ENCODE measurements around the gene BLACAT1.
"Not testable (repeated sequence)": the region's sequence is repeated elsewhere in the genome, so short reads cannot be mapped to it uniquely, and the experiment has no call there.

BLACAT1 gene

DNA sequence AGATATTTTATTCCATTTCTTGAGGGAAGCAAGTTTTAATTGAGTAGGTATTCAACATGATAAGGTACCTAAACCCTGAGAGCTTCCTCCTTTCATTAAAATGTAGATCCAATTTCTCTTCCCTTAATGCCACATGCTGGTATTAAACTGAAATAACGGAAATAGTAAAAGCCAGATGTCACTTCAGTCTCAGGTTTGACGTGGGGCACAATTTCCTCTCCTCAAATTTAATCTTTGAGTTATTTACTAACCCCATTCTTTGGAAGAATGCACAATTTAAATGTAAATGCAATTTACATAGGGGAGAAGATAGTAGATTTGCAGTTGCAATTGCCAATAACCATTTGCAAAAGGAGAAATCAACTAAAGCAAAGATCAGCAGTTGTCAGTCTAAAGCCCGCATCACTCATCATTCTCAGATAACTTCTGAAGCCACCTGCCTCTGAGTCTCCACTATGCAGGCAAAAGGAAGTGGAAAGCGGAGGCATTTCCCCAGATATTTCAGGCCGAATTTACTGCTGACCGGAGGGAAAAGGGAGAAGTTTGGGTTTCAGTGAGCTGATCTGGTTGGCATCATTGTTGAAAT, 31.9 kb downstream of the BLACAT1 start:
- DNase-seq (ENCODE audit: insufficient read length, low spot score) = no peak
- no peak for FAIRE-seq

GRCh38 chr1:205422993-205423642, 32.7 kb downstream of the BLACAT1 start:
- DNase-seq (ENCODE audit: insufficient read length, low spot score) = no peak
- TF ChIP-seq POU2F2 (IDR thresholded peaks at IDR 0.05; ENCODE audit: low read depth, low read length) = no peak
- no peak for TF ChIP-seq PAX5 (IDR thresholded peaks at IDR 0.05; ENCODE audit: insufficient read depth, low read length, severe bottlenecking)
- no peak for TF ChIP-seq POLR2AphosphoS5 (IDR thresholded peaks at IDR 0.05; ENCODE audit: low read depth, low read length)
- TF ChIP-seq TAF1 (IDR thresholded peaks at IDR 0.05; ENCODE audit: low read depth, low read length) = no peak
- TF ChIP-seq SPI1 (IDR thresholded peaks at IDR 0.05; ENCODE audit: low read depth, low read length) = no peak
- no peak for TF ChIP-seq POLR2A (IDR thresholded peaks at IDR 0.05; ENCODE audit: low read depth, low read length)
- no peak for FAIRE-seq

More for the DNA sequence above, 31.9 kb downstream of the BLACAT1 start:
- TF ChIP-seq SPI1 (IDR thresholded peaks at IDR 0.05; ENCODE audit: low read depth, low read length) (no peak), POLR2A (IDR thresholded peaks at IDR 0.05; ENCODE audit: low read depth, low read length) (no peak), POU2F2 (IDR thresholded peaks at IDR 0.05; ENCODE audit: low read depth, low read length) (no peak), POLR2AphosphoS5 (IDR thresholded peaks at IDR 0.05; ENCODE audit: low read depth, low read length) (no peak), TAF1 (IDR thresholded peaks at IDR 0.05; ENCODE audit: low read depth, low read length) (no peak), PAX5 (IDR thresholded peaks at IDR 0.05; ENCODE audit: insufficient read depth, low read length, severe bottlenecking) (no peak)

DNA sequence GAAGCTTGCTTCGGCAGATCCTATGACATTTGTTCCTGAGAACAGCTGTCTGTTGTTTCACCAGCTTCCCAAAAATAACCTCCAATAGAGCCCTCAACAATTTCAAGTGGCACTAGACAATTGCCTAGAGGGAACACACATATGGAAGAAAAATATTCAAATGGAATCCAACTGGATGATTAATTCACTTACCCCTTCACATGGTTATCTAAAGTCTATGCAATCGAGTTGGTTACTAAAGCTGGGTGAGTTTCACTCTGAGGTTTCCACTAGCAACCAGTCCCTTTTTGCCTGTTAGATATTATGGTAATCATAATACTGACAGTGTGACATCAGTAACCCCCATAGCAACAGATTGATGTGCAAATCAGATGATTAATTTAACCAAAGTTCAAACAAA, 34.0 kb downstream of the BLACAT1 start, which contains the start of gene LEMD1:
TSS of gene LEMD1 (minus strand) at position 259 of the 400 bp plus-strand sequence. CDS start 1,520 bp downstream, outside the sequence.
- TF ChIP-seq PAX5 (IDR thresholded peaks at IDR 0.05; ENCODE audit: insufficient read depth, low read length, severe bottlenecking) (no peak), POLR2AphosphoS5 (IDR thresholded peaks at IDR 0.05; ENCODE audit: low read depth, low read length) (no peak), POLR2A (IDR thresholded peaks at IDR 0.05; ENCODE audit: low read depth, low read length) (no peak), SPI1 (IDR thresholded peaks at IDR 0.05; ENCODE audit: low read depth, low read length) (no peak), TAF1 (IDR thresholded peaks at IDR 0.05; ENCODE audit: low read depth, low read length) (no peak), POU2F2 (IDR thresholded peaks at IDR 0.05; ENCODE audit: low read depth, low read length) (no peak)
- FAIRE-seq = no peak
- DNase-seq (ENCODE audit: insufficient read length, low spot score) = no peak

DNA sequence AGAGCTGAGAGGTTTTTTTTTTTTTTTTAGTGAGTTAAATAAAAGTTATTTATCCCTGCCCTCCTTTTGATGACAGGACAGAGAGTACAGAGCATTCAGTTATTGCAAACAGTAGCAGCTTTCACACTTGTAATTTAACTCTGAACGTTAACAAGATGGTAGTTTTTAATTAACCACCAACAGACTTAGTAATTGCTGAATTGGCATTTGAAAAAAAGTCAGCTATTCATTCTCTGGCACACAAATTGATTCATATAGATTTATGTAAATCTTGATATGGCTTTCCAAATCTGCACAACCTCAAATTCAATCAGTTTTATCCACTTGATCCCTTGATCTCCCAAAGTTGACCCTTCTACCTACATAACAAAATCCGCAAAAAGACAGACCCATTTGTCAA, 34.9 kb downstream of the BLACAT1 start:
- no peak for TF ChIP-seq POU2F2 (IDR thresholded peaks at IDR 0.05; ENCODE audit: low read depth, low read length)
- TF ChIP-seq POLR2AphosphoS5 (IDR thresholded peaks at IDR 0.05; ENCODE audit: low read depth, low read length) = no peak
- TF ChIP-seq SPI1 (IDR thresholded peaks at IDR 0.05; ENCODE audit: low read depth, low read length) = no peak
- no peak for TF ChIP-seq TAF1 (IDR thresholded peaks at IDR 0.05; ENCODE audit: low read depth, low read length)
- no peak for TF ChIP-seq PAX5 (IDR thresholded peaks at IDR 0.05; ENCODE audit: insufficient read depth, low read length, severe bottlenecking)
- TF ChIP-seq POLR2A (IDR thresholded peaks at IDR 0.05; ENCODE audit: low read depth, low read length) = no peak
- FAIRE-seq = no peak
- DNase-seq (ENCODE audit: insufficient read length, low spot score) = no peak

DNA sequence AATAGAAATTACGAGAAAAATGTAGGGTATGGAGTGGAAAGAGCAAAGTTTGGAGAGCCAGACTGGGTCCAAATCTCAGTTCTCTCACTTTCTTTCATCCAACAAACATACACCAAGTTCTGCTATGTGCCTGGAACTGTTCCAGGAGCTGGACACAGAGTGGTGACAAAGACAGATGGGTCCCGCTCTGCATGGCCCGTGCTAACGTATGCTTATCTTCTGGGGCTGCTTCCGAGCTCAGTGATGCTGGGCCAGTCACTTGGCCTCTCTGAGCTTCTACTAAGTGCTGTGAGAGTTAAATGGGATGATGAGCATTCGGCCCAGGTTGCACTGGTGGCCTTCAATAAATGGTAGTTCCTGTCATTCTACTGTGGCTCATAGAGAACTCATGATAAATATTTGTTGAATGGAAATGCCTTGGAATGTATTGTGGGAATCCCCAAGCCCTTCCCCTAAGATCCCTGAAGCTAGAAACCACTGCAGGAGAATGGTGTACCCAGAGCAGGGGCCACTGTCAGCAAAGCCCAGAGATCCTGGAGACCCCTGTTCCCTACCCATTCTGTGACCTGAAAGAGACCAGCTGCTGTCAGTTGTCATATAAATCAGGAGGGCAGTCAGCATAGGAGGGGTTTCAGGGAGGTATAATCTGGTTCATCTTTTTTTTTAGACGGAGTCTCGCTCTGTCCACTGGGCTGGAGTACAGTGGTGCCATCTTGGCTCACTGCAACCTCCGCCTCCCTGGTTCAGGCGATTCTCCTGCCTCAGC, 37.8 kb downstream of the BLACAT1 start:
- TF ChIP-seq PAX5 (IDR thresholded peaks at IDR 0.05; ENCODE audit: insufficient read depth, low read length, severe bottlenecking) (no peak), POU2F2 (IDR thresholded peaks at IDR 0.05; ENCODE audit: low read depth, low read length) (no peak), TAF1 (IDR thresholded peaks at IDR 0.05; ENCODE audit: low read depth, low read length) (no peak), SPI1 (IDR thresholded peaks at IDR 0.05; ENCODE audit: low read depth, low read length) (no peak), POLR2A (IDR thresholded peaks at IDR 0.05; ENCODE audit: low read depth, low read length) (no peak)
- FAIRE-seq = no peak
- no peak for DNase-seq (ENCODE audit: insufficient read length, low spot score)

GRCh38 chr1:205416322-205416721, 39.5 kb downstream of the BLACAT1 start:
- DNase-seq (ENCODE audit: insufficient read length, low spot score) (no peak), FAIRE-seq (no peak)
- TF ChIP-seq POLR2A (IDR thresholded peaks at IDR 0.05; ENCODE audit: low read depth, low read length) (no peak), SPI1 (IDR thresholded peaks at IDR 0.05; ENCODE audit: low read depth, low read length) (no peak), PAX5 (IDR thresholded peaks at IDR 0.05; ENCODE audit: insufficient read depth, low read length, severe bottlenecking) (no peak), POLR2AphosphoS5 (IDR thresholded peaks at IDR 0.05; ENCODE audit: low read depth, low read length) (no peak), POU2F2 (IDR thresholded peaks at IDR 0.05; ENCODE audit: low read depth, low read length) (no peak), TAF1 (IDR thresholded peaks at IDR 0.05; ENCODE audit: low read depth, low read length) (no peak)

- DNase-seq (ENCODE audit: insufficient read length, low spot score) (no peak), FAIRE-seq (no peak)
- TF ChIP-seq PAX5 (IDR thresholded peaks at IDR 0.05; ENCODE audit: insufficient read depth, low read length, severe bottlenecking) (no peak), POLR2AphosphoS5 (IDR thresholded peaks at IDR 0.05; ENCODE audit: low read depth, low read length) (no peak), POU2F2 (IDR thresholded peaks at IDR 0.05; ENCODE audit: low read depth, low read length) (no peak), POLR2A (IDR thresholded peaks at IDR 0.05; ENCODE audit: low read depth, low read length) (no peak), SPI1 (IDR thresholded peaks at IDR 0.05; ENCODE audit: low read depth, low read length) (no peak), TAF1 (IDR thresholded peaks at IDR 0.05; ENCODE audit: low read depth, low read length) (no peak)
Observed at GRCh38 chr1:205410581-205411298, 45.1 kb downstream of the BLACAT1 start.

DNA sequence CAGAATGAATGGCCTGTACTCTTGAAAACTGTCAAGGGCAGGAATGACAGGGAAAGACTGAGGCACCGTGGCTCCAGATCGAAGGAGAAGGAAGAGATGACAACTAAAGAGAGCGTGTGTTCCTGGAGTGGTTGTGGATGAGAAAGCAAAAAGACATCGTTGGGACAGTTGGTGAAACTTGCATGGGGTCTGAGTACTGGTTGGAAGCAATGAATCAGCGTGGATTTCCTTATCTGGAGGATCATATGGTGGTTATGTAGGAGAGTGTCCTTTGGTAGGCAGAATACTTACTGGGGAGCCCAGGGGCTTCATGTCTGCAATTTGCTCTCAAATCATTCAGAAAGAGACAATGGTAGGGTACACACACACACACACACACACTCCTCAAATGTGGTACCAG, 47.9 kb downstream of the BLACAT1 start:
- no peak for FAIRE-seq
- TF ChIP-seq POLR2AphosphoS5 (IDR thresholded peaks at IDR 0.05; ENCODE audit: low read depth, low read length) (no peak), PAX5 (IDR thresholded peaks at IDR 0.05; ENCODE audit: insufficient read depth, low read length, severe bottlenecking) (no peak), POLR2A (IDR thresholded peaks at IDR 0.05; ENCODE audit: low read depth, low read length) (no peak), TAF1 (IDR thresholded peaks at IDR 0.05; ENCODE audit: low read depth, low read length) (no peak), POU2F2 (IDR thresholded peaks at IDR 0.05; ENCODE audit: low read depth, low read length) (no peak)
- DNase-seq (ENCODE audit: insufficient read length, low spot score) = no peak

DNA sequence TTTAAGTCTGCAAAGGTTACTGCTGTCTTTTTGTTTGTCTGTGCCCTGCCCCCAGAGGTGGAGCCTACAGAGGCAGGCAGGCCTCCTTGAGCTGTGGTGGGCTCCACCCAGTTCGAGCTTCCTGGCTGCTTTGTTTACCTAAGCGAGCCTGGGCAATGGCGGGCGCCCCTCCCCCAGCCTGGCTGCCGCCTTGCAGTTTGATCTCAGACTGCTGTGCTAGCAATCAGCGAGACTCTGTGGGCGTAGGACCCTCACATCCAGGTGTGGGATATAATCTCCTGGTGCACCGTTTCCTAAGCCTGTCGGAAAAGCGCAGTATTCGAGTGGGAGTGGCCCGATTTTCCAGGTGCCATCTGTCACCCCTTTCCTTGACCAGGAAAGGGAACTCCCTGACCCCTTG, 49.6 kb downstream of the BLACAT1 start:
- not testable (repeated sequence) for FAIRE-seq; DNase-seq (ENCODE audit: insufficient read length, low spot score)

All from GM12891 (cell line).